SK-N-SH (cell line): ENCODE results near the gene PNPLA5. TPM values are rescaled to one million over a fixed set of nuclear protein-coding genes. Genes with fewer than 3 reads are reported as not detected.

Source experiments
- CTCF ChIA-PET: fragments of 300-600, 350-600 bp; formaldehyde crosslinking; extraction: SDS; loops from one replicate; lab custom pipeline; 2021; lab: Yijun Ruan, JAX
- POLR2A ChIA-PET: fragments of 350-600 bp; sonication (Branson Sonifier 250); formaldehyde crosslinking; extraction: SDS; loops from one replicate; lab custom pipeline; 2020; ENCODE audit warnings: antibody characterized with exemption, inconsistent platforms; lab: Yijun Ruan, JAX
- DNase-seq: peaks from one replicate; pipeline ENCODE4 v3.0.0; 2012
- H2AFZ ChIP-seq: fragments of 200-600 bp; sonication (generic); 2 replicates; pipeline ENCODE4 v1.8.1; 2016; ENCODE audit warnings: antibody characterized with exemption, mild to moderate bottlenecking, low read depth
- H3F3A ChIP-seq: fragments of 200-600 bp; sonication (generic); replicated peaks from 2 replicates; pipeline ENCODE3; 2016; ENCODE audit warnings: antibody characterized with exemption, mild to moderate bottlenecking; ENCODE audit not compliant: insufficient read depth
- H3K27ac ChIP-seq, 2 experiments: fragments of 200-500 bp in 1 of 2; fragments of 200-600 bp in 1 of 2; sonication (Bioruptor generic) in 1 of 2; sonication (generic), shearing (Covaris generic) in 1 of 2; 2 replicates each; pipeline versions ENCODE4 v1.5.1 to v1.6.1; 2014 to 2016; ENCODE audit warnings: low read depth in 2 of 2, inconsistent platforms in 1 of 2, low read length in 1 of 2, mild to moderate bottlenecking in 1 of 2, mixed read lengths in 1 of 2
- H3K27me3 ChIP-seq: fragments of 200-600 bp; sonication (generic), shearing (Covaris generic); 2 replicates; pipeline ENCODE4 v1.6.1; 2016; ENCODE audit warnings: mixed run types; ENCODE audit not compliant: insufficient read depth
- H3K36me3 ChIP-seq, 2 experiments: fragments of 200-500 bp in 1 of 2; fragments of 200-600 bp in 1 of 2; sonication (Bioruptor generic) in 1 of 2; sonication (generic) in 1 of 2; replicated peaks in 1 of 2; 2 replicates each; pipeline versions ENCODE3 to v1.5.1; 2014 to 2016; ENCODE audit warnings: low read length in 1 of 2, mild to moderate bottlenecking in 1 of 2; ENCODE audit not compliant: insufficient read depth in 2 of 2, control insufficient read depth in 1 of 2
- H3K4me1 ChIP-seq, 2 experiments: fragments of 200-500 bp in 1 of 2; fragments of 200-600 bp in 1 of 2; sonication (Bioruptor generic) in 1 of 2; sonication (generic), shearing (Covaris generic) in 1 of 2; 2 replicates each; pipeline versions ENCODE4 v1.5.1 to v1.6.1; 2014 to 2016; ENCODE audit warnings: low read depth in 1 of 2, low read length in 1 of 2, mixed run types in 1 of 2; ENCODE audit not compliant: insufficient read depth in 2 of 2, control insufficient read depth in 1 of 2
- H3K4me2 ChIP-seq: fragments of 200-600 bp; sonication (generic), shearing (Covaris generic); 2 replicates; pipeline ENCODE4 v1.6.1; 2017; ENCODE audit warnings: mixed run types
- H3K4me3 ChIP-seq, 2 experiments: fragments of 200-500 bp in 1 of 2; fragments of 200-600 bp in 1 of 2; sonication (Bioruptor generic) in 1 of 2; sonication (generic), shearing (Covaris generic) in 1 of 2; 2 replicates each; pipeline versions ENCODE4 v1.5.1 to v1.8.1; 2014 to 2016; ENCODE audit warnings: low read depth in 2 of 2, inconsistent platforms in 1 of 2, low read length in 1 of 2, mild to moderate bottlenecking in 1 of 2, mixed read lengths in 1 of 2, moderate library complexity in 1 of 2
- H3K79me2 ChIP-seq: fragments of 200-600 bp; sonication (generic); 2 replicates; pipeline ENCODE4 v1.8.1; 2017; ENCODE audit warnings: mild to moderate bottlenecking; ENCODE audit not compliant: insufficient read depth
- H3K9ac ChIP-seq: fragments of 200-600 bp; sonication (generic); 2 replicates; pipeline ENCODE4 v1.6.1; 2017; ENCODE audit warnings: mixed run types
- H3K9me2 ChIP-seq: fragments of 200-600 bp; sonication (generic); 2 replicates; pipeline ENCODE4 v1.6.1; 2017; ENCODE audit warnings: mixed run types
- H3K9me3 ChIP-seq: fragments of 200-600 bp; sonication (generic); 2 replicates; pipeline ENCODE4 v1.6.1; 2017; ENCODE audit warnings: mixed run types, mild to moderate bottlenecking, moderate library complexity
- H4K20me1 ChIP-seq: fragments of 200-600 bp; sonication (generic); 2 replicates; pipeline ENCODE4 v1.6.1; 2017; ENCODE audit warnings: mild to moderate bottlenecking, mixed run types; ENCODE audit not compliant: insufficient read depth
- CTCF ChIP-seq: fragments of 200-600 bp; sonication (generic); IDR thresholded peaks from 2 replicates; pipeline ENCODE4 v1.6.1; 2017; ENCODE audit warnings: antibody characterized with exemption, mild to moderate bottlenecking, moderate library complexity
- ELF1 ChIP-seq: IDR thresholded peaks from 2 replicates; pipeline ENCODE4 v1.4.0; 2012
- EZH2phosphoT487 ChIP-seq: fragments of 200-600 bp; sonication (generic); IDR thresholded peaks from 2 replicates; pipeline ENCODE4 v1.6.1; 2017; ENCODE audit warnings: low read depth, mixed run types, mild to moderate bottlenecking, antibody characterized with exemption, moderate library complexity, borderline replicate concordance
- FOSL2 ChIP-seq: IDR thresholded peaks from 2 replicates; pipeline ENCODE4 v1.4.0; 2012; ENCODE audit warnings: low read depth, mild to moderate bottlenecking, moderate library complexity, borderline replicate concordance
- FOXM1 ChIP-seq: IDR thresholded peaks from 2 replicates; pipeline ENCODE4 v1.4.0; 2012; ENCODE audit warnings: low read depth, mild to moderate bottlenecking
- MAX ChIP-seq: IDR thresholded peaks from 2 replicates; pipeline ENCODE4 v1.4.0; 2012; ENCODE audit warnings: low read depth
- MEF2A ChIP-seq: IDR thresholded peaks from 2 replicates; pipeline ENCODE4 v1.4.0; 2012; ENCODE audit warnings: low read depth, borderline replicate concordance
- RCOR1 ChIP-seq: fragments of 150-350 bp; IDR thresholded peaks from 2 replicates; pipeline ENCODE4 v1.6.1; 2017; ENCODE audit warnings: antibody characterized with exemption, low read length
- REST ChIP-seq: IDR thresholded peaks from 2 replicates; pipeline ENCODE4 v1.6.1; 2012; ENCODE audit warnings: mild to moderate bottlenecking, low read depth, low read length, moderate library complexity
- USF1 ChIP-seq: IDR thresholded peaks from 2 replicates; pipeline ENCODE4 v1.4.0; 2012; ENCODE audit warnings: low read depth, borderline replicate concordance
- WGBS: methylation state at CpG from one replicate; pipeline ENCODE4 v1.1.6; 2017; ENCODE audit warnings: low lambda C conversion rate; 5-methylcytosine and 5-hydroxymethylcytosine counted together
- polyA plus RNA-seq, 3 experiments: library from polyadenylated mRNA; depleted of rRNA; stranded (reverse); fragments of >200 nt; gene quantifications; 2 replicates each; pipeline ENCODE4 v1.2.3, GENCODE V29; 2012

The PNPLA5 gene
- polyA plus RNA-seq, 1 of the 3 experiments (the other 2 are of a cell fraction): not detected

- Histone ChIP-seq H3K4me1 (peaks cover 0 to 38% of the 10 kb centered on the region in 2 experiments; a peak in 1 of 4 replicates), H3K4me3 (no peak overlapping the region), H2AFZ (no peak overlapping the region), H3K79me2 (no peaks in the 10 kb centered on the region), H3K36me3 (no peaks in the 10 kb centered on the region), H4K20me1 (no peaks in the 10 kb centered on the region), H3K4me2 (no peak overlapping the region), H3F3A (no peaks in the 10 kb centered on the region), H3K9me3 (no peaks in the 10 kb centered on the region), H3K27me3 (no peaks in the 10 kb centered on the region), H3K9me2 (no peaks in the 10 kb centered on the region), H3K9ac (no peak overlapping the region), H3K27ac (peak overlapping the region in 1 of 2 experiments; percentile 74; a peak in 2 of 4 replicates)
- WGBS: 76% methylated on average over 6 of the region's 31 CpGs
- ChIA-PET POLR2A (interaction anchor here (0.8 kb wide), 1 partner anchor 15 kb away, joined by 3 read pairs; no protein-coding TSS in a partner anchor), CTCF (interaction anchor here (0.9 to 1.2 kb wide), 4 partner anchors 8 to 101 kb away, joined by 3 to 4 read pairs (median 3); no protein-coding TSS in a partner anchor)
- DNase-seq: no peak
- no peak for TF ChIP-seq FOSL2
- TF ChIP-seq CTCF: no peak
- TF ChIP-seq REST: no peak
- no peak for TF ChIP-seq ELF1
- TF ChIP-seq RCOR1: no peak
- TF ChIP-seq FOXM1: no peak
- no peak for TF ChIP-seq EZH2phosphoT487
- TF ChIP-seq MAX: no peak
- no peak for TF ChIP-seq MEF2A
- no peak for TF ChIP-seq USF1
Observed at GRCh38 chr22:43844560-43845545, 47.0 kb downstream of the PNPLA5 start.
